ENCODE measurements around the gene EDIL3. TPM values are rescaled to one million over a fixed set of nuclear protein-coding genes. Genes with fewer than 3 reads are reported as not detected.

EDIL3 gene
- total RNA-seq, 2 experiments from 2014 or later: not detected

DNA sequence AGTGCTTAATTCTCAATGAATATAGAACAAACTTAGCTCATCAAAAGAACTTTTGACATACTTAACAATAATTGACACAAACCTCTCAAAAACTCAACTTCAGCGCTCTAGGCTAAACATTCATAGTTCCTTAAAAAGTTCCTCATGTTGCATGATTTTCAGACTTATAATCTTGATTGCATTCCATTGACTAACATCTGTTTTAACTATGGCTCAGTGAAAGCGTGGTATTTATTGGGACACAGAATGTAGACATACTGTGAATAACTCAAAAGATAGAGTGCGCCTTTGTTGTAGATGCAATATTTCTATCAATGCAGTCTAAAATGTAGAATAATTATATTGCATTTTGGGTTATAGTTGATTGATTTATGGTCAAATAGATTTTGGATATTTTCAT lies 436.9 kb downstream of the EDIL3 start:
- H3K4me3 Mint-ChIP-seq: no peak overlapping the region
- CTCF ChIA-PET: no interaction called here

DNA sequence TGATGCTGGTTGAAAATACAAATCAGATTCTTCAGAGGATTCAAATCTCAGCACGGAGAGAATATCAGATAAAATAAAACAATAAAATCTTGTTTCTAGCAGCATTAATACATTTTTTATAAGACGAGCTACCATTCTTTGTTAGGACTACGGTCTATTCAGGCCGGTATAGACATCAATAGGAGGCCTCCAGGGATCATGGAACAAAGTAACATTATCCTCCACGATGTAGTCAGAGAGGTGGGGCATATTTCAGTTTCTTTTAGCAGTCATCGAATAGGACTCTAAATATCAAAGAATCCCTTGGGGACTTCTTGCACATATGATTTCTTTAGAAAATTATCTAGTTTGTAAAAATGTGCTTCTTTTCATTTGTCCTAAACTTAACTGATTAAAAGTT lies 438.2 kb downstream of the EDIL3 start:
- intact Hi-C loops (cut with DNase I, micrococcal nuclease): no loop called here
- ChIA-PET POLR2A (no interaction called here), CTCF (no interaction called here)
- Histone ChIP-seq H3K27ac (ENCODE audit: low read depth in 1 of 2, low read length in 2 of 2) (no peak overlapping the region), H3K4me3 (ENCODE audit: low read length) (no peak overlapping the region), H3K4me1 (ENCODE audit: insufficient read depth, low read length) (no peaks in the 10 kb centered on the region), H3K36me3 (ENCODE audit: insufficient read depth, low read length) (no peaks in the 10 kb centered on the region), H3K27me3 (ENCODE audit: control insufficient read depth in 1 of 2, insufficient read depth in 2 of 2, low read length in 2 of 2) (no peaks in the 10 kb centered on the region), H3K9me3 (ENCODE audit: control insufficient read depth in 1 of 2, insufficient read depth in 1 of 2, low read length in 2 of 2) (no peaks in the 10 kb centered on the region)
- Mint-ChIP-seq H3K9me3 (no peaks in the 10 kb centered on the region), H3K4me3 (no peak overlapping the region), H3K36me3 (ENCODE audit: low read depth) (no peaks in the 10 kb centered on the region), H3K27me3 (no peaks in the 10 kb centered on the region), H3K4me1 (ENCODE audit: low read depth) (no peaks in the 10 kb centered on the region), H3K27ac (no peak overlapping the region)
- TF ChIP-seq, protein P1, sequence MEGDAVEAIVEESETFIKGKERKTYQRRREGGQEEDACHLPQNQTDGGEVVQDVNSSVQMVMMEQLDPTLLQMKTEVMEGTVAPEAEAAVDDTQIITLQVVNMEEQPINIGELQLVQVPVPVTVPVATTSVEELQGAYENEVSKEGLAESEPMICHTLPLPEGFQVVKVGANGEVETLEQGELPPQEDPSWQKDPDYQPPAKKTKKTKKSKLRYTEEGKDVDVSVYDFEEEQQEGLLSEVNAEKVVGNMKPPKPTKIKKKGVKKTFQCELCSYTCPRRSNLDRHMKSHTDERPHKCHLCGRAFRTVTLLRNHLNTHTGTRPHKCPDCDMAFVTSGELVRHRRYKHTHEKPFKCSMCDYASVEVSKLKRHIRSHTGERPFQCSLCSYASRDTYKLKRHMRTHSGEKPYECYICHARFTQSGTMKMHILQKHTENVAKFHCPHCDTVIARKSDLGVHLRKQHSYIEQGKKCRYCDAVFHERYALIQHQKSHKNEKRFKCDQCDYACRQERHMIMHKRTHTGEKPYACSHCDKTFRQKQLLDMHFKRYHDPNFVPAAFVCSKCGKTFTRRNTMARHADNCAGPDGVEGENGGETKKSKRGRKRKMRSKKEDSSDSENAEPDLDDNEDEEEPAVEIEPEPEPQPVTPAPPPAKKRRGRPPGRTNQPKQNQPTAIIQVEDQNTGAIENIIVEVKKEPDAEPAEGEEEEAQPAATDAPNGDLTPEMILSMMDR (IDR thresholded peaks at IDR 0.05): no peak
- no peak for DNase-seq
- no peak for ATAC-seq (ENCODE audit: poor library complexity)

More for the DNA sequence above, 436.9 kb downstream of the EDIL3 start:
- no peak for DNase-seq
- no peaks in the 10 kb centered on the region for H3K36me3 ChIP-seq (ENCODE audit: insufficient read depth, low read length)
- intact Hi-C loops (cut with DNase I, micrococcal nuclease): no loop called here
- H3K4me1 Mint-ChIP-seq (ENCODE audit: low read depth): no peaks in the 10 kb centered on the region
- POLR2A ChIA-PET: no interaction called here
- no peak for ATAC-seq (ENCODE audit: poor library complexity)
- H3K27ac Mint-ChIP-seq: no peak overlapping the region
- no peaks in the 10 kb centered on the region for H3K36me3 Mint-ChIP-seq (ENCODE audit: low read depth)
- no peak overlapping the region for H3K27ac ChIP-seq (ENCODE audit: low read depth in 1 of 2, low read length in 2 of 2)
- H3K27me3 Mint-ChIP-seq: no peaks in the 10 kb centered on the region
- H3K9me3 Mint-ChIP-seq: no peaks in the 10 kb centered on the region
- H3K4me3 ChIP-seq (ENCODE audit: low read length): no peak overlapping the region
- no peaks in the 10 kb centered on the region for H3K27me3 ChIP-seq (ENCODE audit: control insufficient read depth in 1 of 2, insufficient read depth in 2 of 2, low read length in 2 of 2)
- TF ChIP-seq, protein P1 (IDR thresholded peaks at IDR 0.05): no peak
- no peaks in the 10 kb centered on the region for H3K9me3 ChIP-seq (ENCODE audit: control insufficient read depth in 1 of 2, insufficient read depth in 1 of 2, low read length in 2 of 2)
- no peaks in the 10 kb centered on the region for H3K4me1 ChIP-seq (ENCODE audit: insufficient read depth, low read length)

DNA sequence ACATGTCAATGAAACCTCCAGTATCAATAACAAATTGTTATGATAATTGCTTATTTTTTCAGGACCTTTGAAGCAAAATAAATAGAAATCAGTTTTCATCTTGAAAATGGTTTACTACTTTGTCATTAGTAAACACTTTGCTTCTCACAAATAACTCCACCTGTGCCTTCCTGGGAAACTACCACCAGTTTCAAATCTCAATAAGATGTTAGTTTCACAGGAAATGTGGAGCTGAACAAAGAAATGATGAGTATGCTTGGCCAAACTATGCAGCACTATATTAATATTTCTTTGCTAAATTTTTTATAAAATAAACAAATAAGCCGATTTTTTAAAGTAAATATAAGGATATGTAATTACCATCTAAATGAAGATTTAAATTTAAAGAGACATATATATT lies 442.5 kb downstream of the EDIL3 start:
- DNase-seq (no peak), ATAC-seq (ENCODE audit: poor library complexity) (no peak)
- ChIA-PET CTCF (no interaction called here), POLR2A (no interaction called here)
- no peaks in the 10 kb centered on the region for H3K36me3 ChIP-seq (ENCODE audit: insufficient read depth, low read length)
- TF ChIP-seq, protein P1 (IDR thresholded peaks at IDR 0.05): no peak
- H3K27me3 ChIP-seq (ENCODE audit: control insufficient read depth in 1 of 2, insufficient read depth in 2 of 2, low read length in 2 of 2): no peaks in the 10 kb centered on the region
- H3K9me3 ChIP-seq (ENCODE audit: control insufficient read depth in 1 of 2, insufficient read depth in 1 of 2, low read length in 2 of 2): no peaks in the 10 kb centered on the region
- Mint-ChIP-seq H3K4me3 (no peak overlapping the region), H3K9me3 (no peaks in the 10 kb centered on the region), H3K27me3 (no peaks in the 10 kb centered on the region), H3K4me1 (ENCODE audit: low read depth) (no peaks in the 10 kb centered on the region), H3K36me3 (ENCODE audit: low read depth) (no peaks in the 10 kb centered on the region), H3K27ac (no peak overlapping the region)
- intact Hi-C loops (cut with DNase I, micrococcal nuclease): no loop called here
- H3K4me3 ChIP-seq (ENCODE audit: low read length): no peak overlapping the region
- no peaks in the 10 kb centered on the region for H3K4me1 ChIP-seq (ENCODE audit: insufficient read depth, low read length)
- no peak overlapping the region for H3K27ac ChIP-seq (ENCODE audit: low read depth in 1 of 2, low read length in 2 of 2)

Measured in CD4-positive, alpha-beta T cell (primary cell).